KG1 (cell line): ENCODE data around the gene P2RY6.

Source experiments
- DNase-seq: peaks from one replicate; lab custom pipeline; 2025; lab: John Stamatoyannopoulos, UW

Gene P2RY6

DNA sequence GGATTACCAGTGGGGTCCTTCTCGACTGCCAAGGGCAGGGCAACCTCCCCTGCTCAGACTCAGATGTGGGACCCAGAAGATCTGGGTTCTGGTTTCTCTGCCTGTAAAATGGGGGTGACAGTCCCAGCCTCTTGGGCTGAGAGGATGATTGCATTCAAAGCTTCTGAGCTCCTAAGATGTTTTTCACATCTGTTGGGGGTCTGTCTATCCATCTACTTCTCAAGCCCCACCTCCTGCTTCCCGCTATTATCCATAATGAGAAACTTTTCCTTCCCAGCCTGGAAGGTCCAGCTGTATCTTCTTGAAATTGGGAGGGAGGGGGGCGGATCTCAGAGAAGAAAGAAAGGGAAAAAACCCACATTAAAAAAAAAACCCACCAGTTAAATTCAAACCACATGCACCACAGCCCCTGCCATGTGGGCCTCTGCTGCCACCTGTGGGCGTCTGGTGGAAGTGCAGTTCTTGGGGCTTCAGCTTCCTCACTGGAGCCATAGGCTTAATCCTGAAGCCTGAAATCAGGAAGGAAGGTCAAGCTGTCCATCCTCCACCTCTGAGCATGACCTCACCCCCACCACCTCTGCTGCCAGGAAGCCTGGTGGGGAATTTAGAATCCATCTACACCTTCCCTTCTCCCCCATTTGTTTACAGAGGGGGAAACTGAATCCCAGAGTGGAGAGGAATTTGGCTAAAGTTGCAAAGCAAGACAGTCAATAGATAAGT lies 63.2 kb downstream of the P2RY6 start:
- DNase-seq = peak; percentile 86

DNA sequence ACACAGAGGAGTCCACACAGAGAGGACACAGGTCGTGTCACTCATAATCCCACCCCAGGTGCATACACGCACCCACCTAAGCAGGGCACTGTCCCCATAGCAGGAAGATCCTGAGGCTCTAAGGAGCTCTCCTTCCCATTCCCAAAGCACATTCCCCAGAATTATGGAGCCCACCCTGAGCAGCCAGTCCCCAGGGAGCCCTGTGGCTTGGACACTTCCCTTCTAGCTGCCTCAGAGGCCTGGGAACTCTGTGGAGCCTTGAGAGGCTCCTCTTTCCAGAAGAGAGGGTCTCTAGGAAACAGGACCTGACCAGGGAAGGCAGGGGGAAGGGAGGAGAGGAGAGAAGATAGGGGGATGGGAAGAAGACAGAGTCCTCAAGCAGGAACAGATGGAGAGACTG lies 65.7 kb downstream of the P2RY6 start:
- DNase-seq = no peak

DNA sequence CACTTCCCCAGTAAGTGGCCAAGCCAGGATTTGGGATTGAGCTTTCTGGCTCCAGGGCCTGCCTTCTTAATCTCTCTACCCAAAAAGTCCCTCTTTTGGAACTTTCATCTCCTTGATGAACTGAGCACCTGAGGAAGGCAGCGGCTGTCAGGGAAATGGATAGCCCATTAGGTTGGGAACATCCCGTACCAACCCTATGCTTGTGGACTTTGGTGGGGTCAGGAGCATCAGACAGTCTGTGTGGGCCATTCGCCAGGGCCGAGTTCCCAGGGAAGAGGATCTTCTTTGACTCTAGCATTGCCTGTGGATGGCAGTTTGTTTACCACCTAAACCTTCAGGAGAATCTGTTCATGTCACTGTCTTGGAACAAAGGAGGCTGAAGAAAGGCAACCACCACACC lies 66.1 kb downstream of the P2RY6 start:
- DNase-seq = no peak

DNA sequence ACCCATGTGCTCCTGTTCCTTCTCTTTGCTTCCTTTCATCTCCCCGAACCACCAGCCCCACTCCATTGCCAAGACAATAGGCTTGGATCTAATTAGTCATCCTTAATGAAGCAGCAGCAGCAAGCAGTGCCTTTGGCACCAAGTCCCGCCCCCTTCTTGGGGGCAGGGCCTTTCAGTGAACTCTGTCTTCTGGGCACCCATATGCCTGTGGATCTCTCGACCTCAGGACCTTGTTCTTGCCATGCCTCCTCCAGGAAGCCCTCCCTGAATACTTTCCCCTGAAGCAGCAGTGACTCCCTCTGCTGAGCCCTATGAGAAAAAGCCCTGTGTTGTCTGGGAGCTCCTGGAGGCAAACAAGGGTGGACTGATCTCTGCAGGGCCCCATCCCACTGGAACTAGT lies 68.0 kb downstream of the P2RY6 start:
- no peak for DNase-seq

DNA sequence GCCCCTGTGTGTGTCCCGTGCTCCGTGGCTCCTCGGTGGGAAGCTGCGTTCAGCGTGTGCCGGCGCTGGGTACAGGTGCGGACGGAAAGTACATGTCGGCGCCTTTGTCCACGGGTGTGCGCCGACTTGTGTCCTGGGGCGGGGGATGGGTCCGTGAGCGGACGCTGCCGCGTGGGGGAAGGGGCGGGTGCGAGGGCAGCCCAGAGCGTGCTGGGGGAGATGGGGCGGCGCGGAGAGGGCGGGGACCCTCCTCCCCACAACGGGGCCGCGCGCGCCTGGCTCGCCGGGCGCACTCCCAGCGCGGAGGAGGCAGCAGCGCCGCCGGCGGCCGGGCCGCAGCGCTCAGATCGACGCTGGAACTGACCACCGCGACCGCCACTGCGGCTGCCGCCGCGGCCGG lies 70.5 kb downstream of the P2RY6 start:
- no peak for DNase-seq

DNA sequence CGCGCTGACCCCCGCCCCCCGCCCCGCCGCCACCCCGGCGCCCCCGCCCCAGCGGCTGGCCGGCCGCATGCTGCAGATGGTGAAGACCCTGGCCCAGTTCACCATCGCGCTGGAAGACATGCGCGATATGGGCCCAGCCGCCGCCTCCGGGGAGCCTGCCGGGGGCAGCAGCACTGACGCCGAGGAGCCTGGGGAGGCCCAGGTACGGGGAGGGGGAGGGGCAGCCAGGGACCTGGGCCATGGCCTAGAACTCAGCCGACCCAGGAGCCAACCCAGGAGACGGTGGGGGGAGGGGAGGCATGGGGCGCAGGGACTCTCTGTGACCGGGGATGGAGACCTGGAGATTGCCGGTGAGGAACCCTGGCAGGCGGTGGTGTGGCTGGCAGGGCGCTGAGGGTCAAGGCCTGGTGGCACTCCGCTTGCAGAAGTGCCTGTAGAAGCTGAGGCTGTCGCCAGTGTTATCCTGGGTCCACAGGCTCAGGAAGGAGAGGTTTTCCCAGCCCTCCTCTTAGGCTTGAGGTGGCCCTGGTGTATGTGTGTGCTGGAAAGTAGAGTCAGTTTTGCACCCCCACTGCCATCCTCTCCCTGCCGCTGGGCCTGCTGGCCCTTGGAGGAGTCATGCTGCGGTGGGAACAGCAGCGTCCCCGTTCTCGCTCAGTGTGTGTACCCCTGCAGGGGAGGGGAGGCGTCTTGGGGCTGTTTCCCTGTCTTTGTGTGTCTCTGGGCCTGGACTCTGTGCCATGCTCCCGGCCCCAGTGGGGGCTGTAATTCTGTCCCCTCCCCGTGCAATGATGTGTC lies 71.1 kb downstream of the P2RY6 start:
- DNase-seq = no peak

DNA sequence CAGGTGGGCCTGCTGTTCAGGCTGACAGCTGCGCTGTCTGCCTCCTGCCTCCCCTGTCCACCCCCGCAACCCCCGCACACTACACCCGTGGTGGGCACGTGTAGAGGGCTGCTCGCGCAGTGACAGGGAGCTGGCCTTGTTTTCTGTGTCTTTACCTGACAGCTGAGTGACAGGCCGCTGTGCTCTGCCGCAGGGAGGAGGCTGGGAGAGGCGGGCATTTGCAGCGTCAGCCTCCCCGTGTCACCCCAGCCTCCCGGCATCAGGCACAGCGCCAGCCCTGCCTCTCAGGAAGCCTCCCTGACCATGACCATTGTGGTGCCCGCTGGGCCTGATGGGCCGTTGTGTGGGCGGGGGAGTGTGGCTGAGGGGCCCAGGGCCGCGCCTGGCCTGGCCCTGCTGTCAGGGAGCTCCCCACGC lies 72.1 kb downstream of the P2RY6 start:
- no peak for DNase-seq

DNA sequence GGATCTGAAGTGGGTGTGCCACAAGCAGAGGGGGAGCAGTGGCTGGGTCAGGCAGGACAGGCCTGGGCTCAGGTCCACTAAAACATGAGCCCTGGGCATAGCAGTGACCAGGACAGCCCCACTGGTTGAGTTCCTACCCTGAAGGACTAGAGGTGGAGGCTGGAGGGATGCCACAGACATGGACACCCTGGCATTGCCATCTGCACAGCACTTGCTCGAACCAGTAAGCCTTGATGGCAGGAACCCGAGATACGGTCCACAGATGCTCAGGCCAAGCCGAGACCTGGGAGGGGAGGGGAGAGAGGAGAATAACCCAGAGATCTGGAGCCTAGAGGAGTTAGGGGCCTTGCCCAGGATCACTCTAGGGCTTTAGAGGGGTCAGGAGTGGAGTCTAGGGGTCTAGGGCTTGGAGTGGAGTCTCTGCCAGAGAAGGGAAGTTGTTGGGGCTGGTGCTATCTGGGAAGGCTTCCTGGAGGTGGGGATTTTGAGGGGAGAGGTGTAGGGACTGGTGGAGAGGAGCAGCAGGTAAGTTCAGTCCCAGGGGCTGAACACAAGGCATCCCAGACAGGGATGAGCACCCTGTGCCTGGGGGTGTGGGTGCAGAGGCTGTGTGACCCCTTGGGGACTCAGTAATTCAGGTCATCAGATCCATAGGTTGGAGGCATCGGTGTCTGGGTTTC lies 73.5 kb downstream of the P2RY6 start:
- no peak for DNase-seq

DNA sequence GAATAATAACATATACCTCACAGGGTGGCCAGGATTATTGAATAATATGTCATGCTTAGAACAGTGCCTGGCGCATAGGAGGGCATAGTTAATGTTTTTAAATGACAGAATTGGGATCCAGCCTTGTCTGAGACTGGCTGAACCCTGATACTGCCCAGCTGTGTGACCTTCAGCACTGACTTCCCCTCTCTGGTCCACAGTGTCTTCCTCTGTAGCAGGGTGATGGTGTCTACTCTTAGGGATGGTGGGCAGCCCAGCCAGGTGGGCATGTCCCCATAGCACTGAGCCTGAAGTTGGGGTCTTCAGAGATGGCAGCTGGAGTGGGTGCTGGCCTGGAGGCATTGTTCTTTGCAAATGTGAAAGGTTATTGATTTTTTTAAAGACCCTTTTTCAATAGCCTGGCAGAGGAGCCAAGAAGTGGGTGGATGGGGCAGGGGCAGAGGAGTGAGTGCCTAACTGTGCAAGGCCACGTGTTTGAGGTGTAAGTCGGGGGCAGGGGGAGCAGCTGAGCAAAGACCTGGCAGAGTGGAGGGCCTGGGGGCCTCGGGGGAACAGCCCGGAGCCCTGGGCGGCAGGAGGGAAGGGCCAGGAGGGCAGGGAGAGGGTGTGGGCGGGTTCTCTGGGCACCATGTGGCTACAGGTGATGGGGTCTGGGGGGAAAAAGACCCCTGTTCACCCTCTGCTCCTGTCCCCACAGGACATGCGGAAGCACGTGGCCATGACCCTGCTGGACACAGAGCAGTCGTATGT lies 74.2 kb downstream of the P2RY6 start:
- DNase-seq = no peak

DNA sequence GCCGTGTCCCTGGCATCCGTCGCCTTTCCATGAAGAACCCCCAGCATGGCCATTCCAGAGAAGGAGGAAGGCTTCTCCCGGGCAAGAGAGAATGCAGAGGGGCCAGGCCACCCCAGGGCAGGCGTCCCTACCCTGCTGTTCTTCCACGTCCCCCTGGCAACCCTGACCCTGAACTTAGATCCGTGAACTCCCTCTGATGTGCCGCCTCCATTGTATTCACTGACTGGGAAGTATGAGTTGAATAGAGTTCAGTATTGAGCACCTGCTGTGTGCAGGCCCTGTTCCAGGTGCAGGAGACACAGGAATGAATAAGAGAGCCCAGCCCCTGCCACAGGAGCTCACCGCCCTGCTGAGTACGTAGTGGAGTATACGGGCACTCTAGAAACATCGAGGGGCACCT lies 74.9 kb downstream of the P2RY6 start:
- no peak for DNase-seq
